H1 (cell line): Measurements from ENCODE around the gene UCP2. TPM values are rescaled to one million over a fixed set of nuclear protein-coding genes. Genes with fewer than 3 reads are reported as not detected.

Experiments used
- CTCF ChIA-PET: fragments of 300-600 bp; sonication (Branson Sonifier 250); formaldehyde crosslinking; loops from one replicate; lab custom pipeline; 2021; ENCODE audit not compliant: partially characterized antibody; lab: Charles Lee
- POLR2A ChIA-PET: fragments of 300-600 bp; sonication (Branson Sonifier 250); formaldehyde crosslinking; loops from one replicate; lab custom pipeline; 2021; ENCODE audit warnings: inconsistent platforms; ENCODE audit not compliant: partially characterized antibody; lab: Charles Lee
- DNase-seq, 2 experiments: peaks; one replicate each; pipeline versions ENCODE4 v3.0.0 to v3.0.0-alpha.2; 2010 to 2022; ENCODE audit warnings: low spot score in 2 of 2, low read depth in 1 of 2, mixed read lengths in 1 of 2
- FAIRE-seq: peaks from 2 replicates; lab custom pipeline; 2011; peaks lifted over from hg19 to GRCh38; lab: Jason Lieb, UNC
- H2AFZ ChIP-seq: 2 replicates; pipeline ENCODE4 v1.8.1; 2012; ENCODE audit warnings: low read length, inconsistent platforms
- H2AK5ac ChIP-seq: 2 replicates; pipeline ENCODE4 v1.6.1; 2013; ENCODE audit warnings: low read depth, low read length
- H2BK120ac ChIP-seq: replicated peaks from 2 replicates; pipeline ENCODE3; 2013; ENCODE audit warnings: low read depth, low read length, inconsistent platforms
- H2BK12ac ChIP-seq: 2 replicates; pipeline ENCODE4 v1.6.1; 2013; ENCODE audit warnings: low read depth, low read length
- H2BK15ac ChIP-seq: 2 replicates; pipeline ENCODE4 v1.6.1; 2013; ENCODE audit warnings: low read length
- H2BK20ac ChIP-seq: 2 replicates; pipeline ENCODE4 v1.6.1; 2013; ENCODE audit warnings: low read length
- H2BK5ac ChIP-seq: 2 replicates; pipeline ENCODE4 v1.6.1; 2013; ENCODE audit warnings: low read depth, low read length
- H3K14ac ChIP-seq: 2 replicates; pipeline ENCODE4 v1.6.1; 2013; ENCODE audit warnings: inconsistent platforms; ENCODE audit not compliant: insufficient read length
- H3K18ac ChIP-seq: 2 replicates; pipeline ENCODE4 v1.6.1; 2013; ENCODE audit warnings: low read length; ENCODE audit errors: extremely low read depth
- H3K23ac ChIP-seq: 2 replicates; pipeline ENCODE4 v1.6.1; 2013; ENCODE audit warnings: inconsistent platforms; ENCODE audit not compliant: insufficient read length
- H3K23me2 ChIP-seq: 2 replicates; pipeline ENCODE4 v1.6.1; 2013; ENCODE audit warnings: low read depth, low read length
- H3K27ac ChIP-seq: 2 replicates; pipeline ENCODE4 v1.6.1; 2011; ENCODE audit warnings: low read depth, low read length, inconsistent platforms
- H3K27me3 ChIP-seq, 4 experiments: replicated peaks in 1 of 4; 1 replicate in 1 of 4; 2 replicates in 3 of 4; pipeline versions ENCODE4 v1.6.1 to v1.8.1; 2011 to 2013; ENCODE audit warnings: low read length in 3 of 4, mild to moderate bottlenecking in 3 of 4, inconsistent platforms in 2 of 4, mixed read lengths in 2 of 4, moderate library complexity in 1 of 4; ENCODE audit not compliant: control insufficient read depth in 3 of 4, insufficient read depth in 3 of 4; ENCODE audit errors: extremely low read depth in 1 of 4
- H3K36me3 ChIP-seq, 4 experiments: 2 replicates each; pipeline versions ENCODE4 v1.6.1 to v1.8.1; 2011 to 2013; ENCODE audit warnings: mild to moderate bottlenecking in 4 of 4, low read length in 3 of 4, moderate library complexity in 2 of 4, control low read depth in 1 of 4, inconsistent platforms in 1 of 4; ENCODE audit not compliant: insufficient read depth in 4 of 4, control insufficient read depth in 2 of 4
- H3K4ac ChIP-seq: replicated peaks from 2 replicates; pipeline ENCODE3; 2013; ENCODE audit warnings: low read length, low read depth, mixed read lengths, inconsistent platforms; ENCODE audit not compliant: insufficient read length
- H3K4me1 ChIP-seq, 4 experiments: replicated peaks in 1 of 4; 1 replicate in 1 of 4; 2 replicates in 3 of 4; pipeline versions ENCODE4 v1.6.1 to v1.8.1; 2011 to 2013; ENCODE audit warnings: low read length in 3 of 4, inconsistent platforms in 2 of 4, mixed read lengths in 1 of 4; ENCODE audit not compliant: insufficient read depth in 4 of 4, control insufficient read depth in 3 of 4
- H3K4me2 ChIP-seq, 2 experiments: 2 replicates each; pipeline versions ENCODE4 v1.6.1 to v1.8.1; 2011 to 2013; ENCODE audit warnings: low read depth in 2 of 2, low read length in 2 of 2, control low read depth in 1 of 2, inconsistent platforms in 1 of 2, mild to moderate bottlenecking in 1 of 2; ENCODE audit not compliant: insufficient read depth in 1 of 2
- H3K4me3 ChIP-seq, 4 experiments: fragments of 200-600, 300-600 bp in 1 of 4; sonication (generic), shearing (Covaris generic), sonication (Bioruptor Twin) in 1 of 4; 2 replicates each; pipeline versions ENCODE4 v1.5.1 to v1.8.1; 2011 to 2016; ENCODE audit warnings: low read length in 4 of 4, low read depth in 3 of 4, control low read depth in 2 of 4, inconsistent platforms in 2 of 4, mild to moderate bottlenecking in 2 of 4, mixed read lengths in 1 of 4, moderate library complexity in 1 of 4; ENCODE audit not compliant: insufficient read depth in 2 of 4; ENCODE audit errors: extremely low read depth in 1 of 4
- H3K56ac ChIP-seq: replicated peaks from 2 replicates; pipeline ENCODE3; 2013; ENCODE audit warnings: low read depth, mild to moderate bottlenecking, mixed read lengths, low read length, inconsistent platforms; ENCODE audit not compliant: insufficient read length
- H3K79me1 ChIP-seq: 2 replicates; pipeline ENCODE4 v1.6.1; 2013; ENCODE audit warnings: low read depth, low read length, control low read depth
- H3K79me2 ChIP-seq, 2 experiments: 2 replicates each; pipeline versions ENCODE4 v1.6.1 to v1.8.1; 2012 to 2013; ENCODE audit warnings: low read length in 2 of 2, mild to moderate bottlenecking in 2 of 2, inconsistent platforms in 1 of 2; ENCODE audit not compliant: insufficient read depth in 2 of 2, control insufficient read depth in 1 of 2
- H3K9ac ChIP-seq, 4 experiments: replicated peaks in 1 of 4; 1 replicate in 1 of 4; 2 replicates in 3 of 4; pipeline versions ENCODE4 v1.6.1 to v1.8.1; 2011 to 2013; ENCODE audit warnings: low read depth in 3 of 4, low read length in 3 of 4, control low read depth in 2 of 4, mild to moderate bottlenecking in 2 of 4, moderate library complexity in 2 of 4, inconsistent platforms in 1 of 4; ENCODE audit errors: extremely low read depth in 1 of 4
- H3K9me3 ChIP-seq, 2 experiments: 2 replicates each; pipeline versions ENCODE4 v1.6.1 to v1.8.1; 2012 to 2013; ENCODE audit warnings: mild to moderate bottlenecking in 2 of 2, moderate library complexity in 2 of 2, control low read depth in 1 of 2, inconsistent platforms in 1 of 2, low read depth in 1 of 2, low read length in 1 of 2, mixed read lengths in 1 of 2; ENCODE audit not compliant: insufficient read depth in 2 of 2
- H4K20me1 ChIP-seq, 2 experiments: replicated peaks in 1 of 2; 2 replicates each; pipeline versions ENCODE3 to v1.8.1; 2011 to 2013; ENCODE audit warnings: inconsistent platforms in 2 of 2, low read length in 2 of 2, mild to moderate bottlenecking in 1 of 2; ENCODE audit not compliant: insufficient read depth in 2 of 2, control insufficient read depth in 1 of 2
- H4K5ac ChIP-seq: 2 replicates; pipeline ENCODE4 v1.6.1; 2013; ENCODE audit warnings: low read length, low read depth, mixed read lengths, inconsistent platforms; ENCODE audit not compliant: insufficient read length
- H4K8ac ChIP-seq: 2 replicates; pipeline ENCODE4 v1.8.0; 2013; ENCODE audit warnings: mild to moderate bottlenecking, moderate library complexity, low read length, inconsistent platforms; ENCODE audit not compliant: insufficient read depth; ENCODE audit errors: extremely low read depth
- H4K91ac ChIP-seq: replicated peaks from 2 replicates; pipeline ENCODE3; 2013; ENCODE audit warnings: low read length, mixed read lengths, inconsistent platforms; ENCODE audit not compliant: insufficient read length
- POLR2A ChIP-seq, 2 experiments: IDR thresholded peaks; 1 replicate in 1 of 2; 2 replicates in 1 of 2; pipeline ENCODE4 v1.6.1; 2011; ENCODE audit warnings: low read depth in 2 of 2, low read length in 2 of 2, mild to moderate bottlenecking in 2 of 2; ENCODE audit errors: control extremely low read depth in 1 of 2
- YY1 ChIP-seq: IDR thresholded peaks from 2 replicates; pipeline ENCODE4 v1.6.1; 2011; ENCODE audit warnings: low read depth, mild to moderate bottlenecking, low read length
- WGBS, 2 experiments: shearing (Covaris generic) in 1 of 2; methylation state at CpG; one replicate each; pipeline versions ENCODE4 v1.1.6 to v1.1.7; 2013 to 2015; ENCODE audit warnings: low lambda C conversion rate in 2 of 2, mixed read lengths in 2 of 2, inconsistent platforms in 1 of 2, low coverage in 1 of 2, missing lambda C conversion rate in 1 of 2; ENCODE audit not compliant: insufficient replicate concordance in 2 of 2, insufficient coverage in 1 of 2, insufficient read length in 1 of 2; ENCODE audit errors: extremely low coverage in 1 of 2, missing lambda C conversion rate in 1 of 2; 5-methylcytosine and 5-hydroxymethylcytosine counted together
- polyA plus RNA-seq, 7 experiments: library from polyadenylated mRNA; depleted of rRNA in 3 of 7; stranded (reverse) in 5 of 7; unstranded in 2 of 7; fragments of >200 nt in 5 of 7; fragments of 200-250 nt in 2 of 7; gene quantifications; 1 replicate in 5 of 7; 2 replicates in 1 of 7; 4 replicates in 1 of 7; pipeline versions ENCODE4 v1.2.1 to v1.2.3, GENCODE V29; 2011 to 2013; ENCODE audit warnings: missing spikeins in 2 of 7, mixed read lengths in 2 of 7
- total RNA-seq: library from RNA; stranded (reverse); fragmentation: NEBNext Ultra II Directional; extraction: Animal tissue kit (Norgen Biotek cat#: 25700); gene quantifications from 2 replicates; pipeline ENCODE4 v1.2.1, GENCODE V29; 2021

UCP2 gene
- total and polyA plus RNA-seq, 2 of the 8 experiments (the other 6 are each of a cell fraction or from before 2014, with no cell fraction given) = 46.2 to 55.2 TPM

- Histone ChIP-seq H2AK5ac (no peak overlapping the region), H2BK15ac (no peak overlapping the region), H3K4ac (no peak overlapping the region), H3K14ac (no peak overlapping the region), H3K4me1 (no peaks in the 10 kb centered on the region), H4K5ac (no peak overlapping the region), H3K27ac (no peak overlapping the region), H3K36me3 (peaks cover 16 to 34% (median 26%) of the 10 kb centered on the region in 4 experiments), H3K79me2 (no peaks in the 10 kb centered on the region), H2BK12ac (no peak overlapping the region), H3K18ac (no peak overlapping the region), H2BK20ac (no peak overlapping the region), H4K20me1 (peaks cover 0 to 4% of the 10 kb centered on the region in 2 experiments), H3K4me2 (no peak overlapping the region), H2AFZ (no peak overlapping the region), H3K79me1 (no peaks in the 10 kb centered on the region), H3K56ac (no peak overlapping the region), H3K23me2 (no peaks in the 10 kb centered on the region), H3K23ac (no peak overlapping the region), H3K4me3 (no peak overlapping the region), H4K91ac (no peak overlapping the region), H3K9me3 (no peaks in the 10 kb centered on the region), H3K9ac (no peak overlapping the region), H3K27me3 (no peaks in the 10 kb centered on the region), H4K8ac (no peak overlapping the region), H2BK5ac (no peak overlapping the region), H2BK120ac (no peak overlapping the region)
- CTCF ChIA-PET = interaction anchor here (0.6 to 1.0 kb wide), 2 partner anchors 9 to 1574 kb away, joined by 3 to 6 read pairs; no protein-coding TSS in a partner anchor
- POLR2A ChIA-PET = interaction anchor here (0.7 to 8.8 kb wide), 4 partner anchors 9 to 122 kb away, joined by 3 to 94 read pairs (median 8); partner anchors contain the start of gene UCP2
- 86% methylated on average over 11 of the region's 11 CpGs; no CpG with 5 or more reads in 1 of the 2 experiments for WGBS, 2 experiments
- TF ChIP-seq YY1 (no peak), POLR2A (IDR thresholded peaks at IDR 0.05; ENCODE audit: control extremely low read depth in 1 of 2, low read depth in 2 of 2, low read length in 2 of 2) (peak in 1 of 2 experiments; percentile 58; a peak in 1 of 3 replicates)
- FAIRE-seq (no peak), DNase-seq (no peak)
These were observed 9.8 kb downstream of the UCP2 start for GRCh38 chr11:73972620-73973449.
